Colonic mucosa (tissue), 4 donors: ENCODE data around the gene CEP131. TPM values are rescaled to one million over a fixed set of nuclear protein-coding genes. Genes with fewer than 3 reads are reported as not detected.

Experiments used
- DNase-seq: peaks from one replicate; pipeline ENCODE4 v3.0.0-alpha.2; 2020
- H3K27ac ChIP-seq: fragments of 200-600 bp; one replicate; pipeline ENCODE4 v1.8.0; 2021
- H3K27me3 ChIP-seq: fragments of 200-600 bp; one replicate; pipeline ENCODE4 v1.8.0; 2021
- H3K36me3 ChIP-seq: fragments of 200-600 bp; one replicate; pipeline ENCODE4 v1.8.0; 2021
- H3K4me1 ChIP-seq: fragments of 200-600 bp; one replicate; pipeline ENCODE4 v1.8.0; 2021; ENCODE audit warnings: mild to moderate bottlenecking
- H3K4me3 ChIP-seq: fragments of 200-600 bp; one replicate; pipeline ENCODE4 v1.8.0; 2021
- H3K9ac ChIP-seq, 2 donors: one replicate each; pipeline ENCODE4 v1.7.0; 2013; ENCODE audit warnings: control low read depth in 2 of 2, low read depth in 2 of 2, low read length in 2 of 2
- H3K9me3 ChIP-seq: fragments of 200-600 bp; one replicate; pipeline ENCODE4 v1.8.0; 2021
- intact Hi-C: fragments of 100-400 bp; cut with DNase I; formaldehyde crosslinking; loops from one replicate; pipeline ENCODE4 v1.14.1; 2022
- total RNA-seq, 2 donors: library from RNA; stranded (reverse); fragmentation: NEBNext Ultra II Directional in 1 of 2; extraction: Animal tissue kit (Norgen Biotek cat#: 25700) in 1 of 2; gene quantifications; one replicate each; pipeline ENCODE4 v1.2.1, GENCODE V29; 2021
- TF ChIP-seq, protein P1 (sequence below): fragments of 200-600 bp; IDR thresholded peaks from one replicate; pipeline ENCODE4 v1.8.0; 2022; ENCODE audit warnings: antibody characterized with exemption, mild to moderate bottlenecking
- donor health status: healthy.
- donor health status: DM: no; HTN: no; CAD: no.
- donor health status: DM: no; HTN: no; CAD: no.

CEP131 gene
- total RNA-seq, 2 donors from 2014 or later: 4.3 to 15.0 TPM

DNA sequence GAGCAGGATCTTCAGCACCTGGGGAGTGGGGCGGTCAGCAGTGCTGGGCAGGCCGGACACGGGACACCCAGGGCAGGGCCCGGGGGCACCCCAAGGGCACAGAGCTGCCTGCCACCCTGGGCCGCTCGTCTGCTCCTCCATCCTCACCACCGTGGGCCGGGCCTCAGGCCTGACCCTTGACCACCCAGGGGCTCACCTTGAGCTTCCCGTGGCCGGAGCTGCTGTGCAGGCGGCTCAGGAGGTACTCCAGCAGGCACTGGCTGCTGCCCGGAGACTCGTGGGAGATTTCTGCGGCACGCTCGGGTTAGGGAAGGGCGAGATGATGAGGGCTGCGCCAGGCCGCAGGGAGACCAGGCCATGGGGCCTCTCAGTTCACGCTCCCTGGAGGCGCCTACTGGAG, 14.0 kb upstream of the CEP131 start:
- Histone ChIP-seq H3K4me3 (no peak overlapping the region), H3K4me1 (peaks cover 13% of the 10 kb centered on the region), H3K27me3 (no peaks in the 10 kb centered on the region), H3K27ac (no peak overlapping the region), H3K9ac (peak overlapping the region; percentile 12), H3K36me3 (no peaks in the 10 kb centered on the region), H3K9me3 (no peaks in the 10 kb centered on the region)
- intact Hi-C loops: no loop called here
- TF ChIP-seq, protein P1, sequence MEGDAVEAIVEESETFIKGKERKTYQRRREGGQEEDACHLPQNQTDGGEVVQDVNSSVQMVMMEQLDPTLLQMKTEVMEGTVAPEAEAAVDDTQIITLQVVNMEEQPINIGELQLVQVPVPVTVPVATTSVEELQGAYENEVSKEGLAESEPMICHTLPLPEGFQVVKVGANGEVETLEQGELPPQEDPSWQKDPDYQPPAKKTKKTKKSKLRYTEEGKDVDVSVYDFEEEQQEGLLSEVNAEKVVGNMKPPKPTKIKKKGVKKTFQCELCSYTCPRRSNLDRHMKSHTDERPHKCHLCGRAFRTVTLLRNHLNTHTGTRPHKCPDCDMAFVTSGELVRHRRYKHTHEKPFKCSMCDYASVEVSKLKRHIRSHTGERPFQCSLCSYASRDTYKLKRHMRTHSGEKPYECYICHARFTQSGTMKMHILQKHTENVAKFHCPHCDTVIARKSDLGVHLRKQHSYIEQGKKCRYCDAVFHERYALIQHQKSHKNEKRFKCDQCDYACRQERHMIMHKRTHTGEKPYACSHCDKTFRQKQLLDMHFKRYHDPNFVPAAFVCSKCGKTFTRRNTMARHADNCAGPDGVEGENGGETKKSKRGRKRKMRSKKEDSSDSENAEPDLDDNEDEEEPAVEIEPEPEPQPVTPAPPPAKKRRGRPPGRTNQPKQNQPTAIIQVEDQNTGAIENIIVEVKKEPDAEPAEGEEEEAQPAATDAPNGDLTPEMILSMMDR: no peak
- no peak for DNase-seq

DNA sequence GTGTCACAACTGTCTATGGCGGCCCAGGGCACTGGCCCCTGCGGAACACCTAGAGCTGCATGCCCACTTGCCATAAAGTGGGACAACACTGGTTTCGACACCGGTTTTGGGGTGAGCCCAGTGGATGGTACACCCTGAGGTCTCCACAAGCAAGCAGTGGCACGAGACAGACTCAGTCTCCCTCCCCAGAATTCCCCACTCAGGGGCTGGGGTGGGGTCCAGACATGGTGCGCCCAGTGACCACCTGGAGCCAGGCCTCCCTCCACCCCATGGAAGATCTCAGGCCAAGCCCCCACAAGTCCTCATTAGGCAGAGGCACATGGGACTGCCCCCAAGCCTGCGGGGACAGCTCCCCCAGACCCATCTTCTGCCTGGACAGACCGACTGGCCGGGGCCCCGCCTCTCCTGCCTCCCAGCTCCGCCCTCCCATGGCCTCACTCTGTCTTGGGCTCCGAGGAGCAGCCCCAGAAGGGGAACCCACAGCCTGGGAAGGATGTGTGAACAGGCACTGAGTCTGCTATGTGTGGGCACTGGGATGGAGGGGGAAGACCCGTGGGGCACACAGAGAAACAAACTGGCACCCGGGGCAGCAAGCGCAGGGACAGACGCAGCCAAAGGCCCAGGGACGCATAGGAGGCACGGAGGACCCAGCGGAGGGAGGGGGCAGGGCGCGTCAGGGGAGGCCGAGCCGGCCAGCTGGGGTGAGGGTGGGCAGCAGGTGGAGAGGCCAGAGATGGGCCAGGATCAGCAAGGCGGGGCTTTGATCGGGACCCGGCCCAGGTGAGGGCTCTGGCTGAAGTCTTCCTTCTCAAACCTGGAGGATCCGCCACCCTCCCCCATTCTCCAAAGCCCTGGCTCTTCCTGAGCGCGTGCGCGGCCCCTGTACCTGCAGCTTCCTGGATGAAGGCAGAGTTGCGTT, 13.3 kb upstream of the CEP131 start:
- Histone ChIP-seq H3K4me3 (no peak overlapping the region), H3K4me1 (peaks cover 13% of the 10 kb centered on the region), H3K36me3 (no peaks in the 10 kb centered on the region), H3K27me3 (no peaks in the 10 kb centered on the region), H3K9ac (peak overlapping the region in 1 of 2 donors; percentile 12), H3K27ac (no peak overlapping the region), H3K9me3 (no peaks in the 10 kb centered on the region)
- intact Hi-C loops: no loop called here
- DNase-seq: no peak
- TF ChIP-seq, protein P1: no peak

DNA sequence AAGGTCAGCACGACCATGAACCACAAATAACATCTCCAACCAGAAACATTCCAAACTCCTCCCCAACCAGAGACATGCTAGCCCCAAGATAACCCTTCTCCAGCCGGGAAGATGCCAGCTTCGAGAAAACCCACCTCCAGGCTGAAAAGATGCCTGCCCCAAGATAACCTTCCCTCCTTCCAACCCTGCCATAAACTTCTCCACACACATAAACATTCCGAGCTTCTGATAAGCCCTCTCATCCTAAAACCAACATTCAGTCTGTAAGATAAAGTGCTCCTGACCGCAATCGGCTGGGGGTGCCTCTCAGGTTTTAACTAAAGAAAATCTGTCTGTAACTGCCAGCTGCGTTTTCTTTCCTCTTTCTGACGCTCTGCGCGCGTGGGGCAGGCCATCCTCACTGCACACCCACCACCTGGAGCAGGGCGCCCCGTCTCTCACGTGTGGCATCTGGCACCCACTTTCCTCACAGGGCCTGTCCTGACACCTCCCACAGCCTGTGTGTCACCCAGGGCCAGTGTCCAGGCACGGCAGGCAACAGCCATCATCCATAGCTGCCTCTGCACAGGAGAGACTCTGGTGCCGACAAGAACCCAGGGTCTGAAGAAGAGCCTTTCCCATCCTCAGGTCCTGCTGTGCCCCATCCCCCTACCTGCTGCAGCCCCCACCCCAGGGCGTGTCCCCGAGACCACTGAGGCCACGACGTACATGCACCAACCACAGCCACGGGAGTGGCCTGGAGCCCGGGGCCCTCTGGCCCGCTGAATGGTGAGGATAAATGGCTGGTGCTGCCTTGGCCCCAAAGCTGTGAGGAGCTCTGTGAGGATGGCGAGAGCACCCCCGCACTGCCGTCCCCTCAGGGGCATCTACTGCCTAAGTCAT, 12.4 kb upstream of the CEP131 start:
- Histone ChIP-seq H3K9me3 (no peaks in the 10 kb centered on the region), H3K9ac (no peak overlapping the region), H3K27me3 (no peaks in the 10 kb centered on the region), H3K4me3 (no peak overlapping the region), H3K27ac (no peak overlapping the region), H3K36me3 (no peaks in the 10 kb centered on the region), H3K4me1 (peaks cover 13% of the 10 kb centered on the region)
- intact Hi-C loops: no loop called here
- DNase-seq: no peak
- TF ChIP-seq, protein P1: no peak

DNA sequence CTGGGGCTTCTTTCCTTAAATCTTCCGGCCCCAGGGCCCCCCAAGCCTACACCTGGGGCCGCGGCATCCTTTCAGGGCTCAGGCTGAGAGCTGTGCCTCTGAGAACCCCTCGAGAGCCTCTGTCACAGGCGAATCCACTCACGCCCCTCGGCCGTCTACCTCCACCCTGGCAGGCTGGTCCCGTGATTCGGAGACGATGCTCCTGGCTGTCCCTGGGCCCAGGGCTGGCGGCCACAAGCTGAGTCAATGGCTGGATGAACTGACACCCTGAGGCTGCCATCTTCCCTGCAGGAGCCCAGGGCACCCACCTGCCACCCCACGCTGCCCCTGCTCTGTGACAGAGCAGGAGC, 11.7 kb upstream of the CEP131 start:
- no peaks in the 10 kb centered on the region for H3K36me3 ChIP-seq
- H3K27me3 ChIP-seq: no peaks in the 10 kb centered on the region
- H3K9me3 ChIP-seq: no peaks in the 10 kb centered on the region
- H3K9ac ChIP-seq: no peak overlapping the region
- H3K4me1 ChIP-seq: peaks cover 8% of the 10 kb centered on the region
- no peak overlapping the region for H3K27ac ChIP-seq
- TF ChIP-seq, protein P1: no peak
- H3K4me3 ChIP-seq: no peak overlapping the region
- no peak for DNase-seq
- intact Hi-C loops: no loop called here

DNA sequence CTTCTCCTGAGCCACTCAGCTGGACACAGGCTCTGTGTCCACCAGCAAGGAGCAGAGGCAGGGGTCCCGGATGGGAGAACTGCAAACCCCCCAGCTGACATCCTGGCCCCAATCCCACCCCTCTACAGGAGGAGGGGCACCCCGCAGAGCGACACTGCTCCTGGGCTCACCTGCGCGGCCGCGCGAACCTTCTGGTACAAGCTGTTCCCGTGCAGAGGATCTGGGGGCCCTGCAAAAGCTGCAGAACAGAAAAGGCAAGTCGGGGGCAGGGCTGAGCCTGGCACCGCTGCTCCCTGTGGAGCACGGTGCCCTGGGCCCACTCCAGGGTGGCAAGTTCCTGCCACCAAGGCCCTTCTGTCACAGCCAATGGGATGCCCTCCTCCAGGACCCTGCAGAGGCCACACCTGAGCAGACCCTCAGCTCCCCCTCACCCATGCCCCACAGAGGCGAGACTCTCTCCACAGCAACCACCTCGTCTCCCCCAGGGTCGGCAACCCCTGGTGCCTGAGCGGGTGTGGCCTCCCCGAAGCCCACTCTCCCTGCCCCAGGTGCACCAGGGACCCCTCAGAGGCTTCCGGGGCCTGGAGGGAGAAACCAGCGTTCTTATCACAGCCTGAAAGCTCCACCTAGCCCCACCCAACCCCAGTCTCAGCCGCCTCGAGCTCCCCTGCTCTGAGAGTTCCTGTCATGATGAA, 11.2 kb upstream of the CEP131 start:
- H3K9ac ChIP-seq: no peak overlapping the region
- no peak overlapping the region for H3K4me3 ChIP-seq
- peaks cover 8% of the 10 kb centered on the region for H3K4me1 ChIP-seq
- no peaks in the 10 kb centered on the region for H3K27me3 ChIP-seq
- no peak overlapping the region for H3K27ac ChIP-seq
- intact Hi-C loops: no loop called here
- TF ChIP-seq, protein P1: no peak
- H3K36me3 ChIP-seq: no peaks in the 10 kb centered on the region
- H3K9me3 ChIP-seq: no peaks in the 10 kb centered on the region
- no peak for DNase-seq
